OCI-LY1 (cell line): Measurements from ENCODE around the gene KIF11.

Experiments used
- H2AFZ ChIP-seq: fragments of 200-600 bp; sonication (generic), shearing (Covaris generic); 2 replicates; pipeline ENCODE4 v1.6.0; 2014; ENCODE audit warnings: antibody characterized with exemption, mild to moderate bottlenecking, low read length
- H3F3A ChIP-seq: fragments of 200-600 bp; sonication (generic), shearing (Covaris generic); 2 replicates; pipeline ENCODE4 v1.6.0; 2014; ENCODE audit warnings: mild to moderate bottlenecking, antibody characterized with exemption, low read length, moderate library complexity; ENCODE audit not compliant: insufficient read depth
- H3K27ac ChIP-seq: fragments of 200-600 bp; sonication (generic); 2 replicates; pipeline ENCODE4 v1.5.1; 2014; ENCODE audit warnings: low read length, mixed run types, mild to moderate bottlenecking, low read depth; ENCODE audit not compliant: poor library complexity, severe bottlenecking
- H3K27me3 ChIP-seq: fragments of 200-600 bp; sonication (generic); 2 replicates; pipeline ENCODE4 v1.6.0; 2014; ENCODE audit warnings: antibody characterized with exemption, mild to moderate bottlenecking, low read length, moderate library complexity; ENCODE audit not compliant: insufficient read depth
- H3K36me3 ChIP-seq: fragments of 200-600 bp; sonication (generic); 2 replicates; pipeline ENCODE4 v1.6.1; 2014; ENCODE audit warnings: mild to moderate bottlenecking, antibody characterized with exemption, low read length, moderate library complexity, mixed read lengths; ENCODE audit not compliant: insufficient read depth
- H3K4me1 ChIP-seq: fragments of 200-600 bp; sonication (generic); 2 replicates; pipeline ENCODE4 v1.5.1; 2014; ENCODE audit warnings: mild to moderate bottlenecking, low read length, moderate library complexity; ENCODE audit not compliant: insufficient read depth, severe bottlenecking
- H3K4me2 ChIP-seq: fragments of 200-600 bp; sonication (generic), shearing (Covaris generic); 2 replicates; pipeline ENCODE4 v1.6.1; 2014; ENCODE audit warnings: low read length
- H3K4me3 ChIP-seq: fragments of 200-600 bp; sonication (generic); 2 replicates; pipeline ENCODE4 v1.5.1; 2014; ENCODE audit warnings: low read length, low read depth, mild to moderate bottlenecking, mixed read lengths; ENCODE audit not compliant: poor library complexity, severe bottlenecking
- H3K79me2 ChIP-seq: fragments of 200-600 bp; shearing (Covaris generic); 2 replicates; pipeline ENCODE4 v1.6.1; 2016; ENCODE audit warnings: mixed run types, low read length, mixed read lengths; ENCODE audit not compliant: insufficient read depth
- H3K9ac ChIP-seq: fragments of 200-600 bp; sonication (generic), shearing (Covaris generic); 2 replicates; pipeline ENCODE4 v1.6.1; 2014; ENCODE audit warnings: mild to moderate bottlenecking, low read length, mixed read lengths
- H3K9me2 ChIP-seq: fragments of 200-600 bp; sonication (generic), shearing (Covaris generic); 2 replicates; pipeline ENCODE4 v1.6.1; 2014; ENCODE audit warnings: low read depth, mild to moderate bottlenecking, low read length, mixed read lengths
- H3K9me3 ChIP-seq: fragments of 200-600 bp; shearing (Covaris generic); 2 replicates; pipeline ENCODE4 v1.6.1; 2014; ENCODE audit warnings: low read length, mixed read lengths
- H4K20me1 ChIP-seq: fragments of 200-600 bp; sonication (generic), shearing (Covaris generic); 2 replicates; pipeline ENCODE4 v1.6.0; 2016; ENCODE audit warnings: mild to moderate bottlenecking, low read length; ENCODE audit not compliant: insufficient read depth
- EZH2 ChIP-seq: fragments of 200-600 bp; sonication (generic), shearing (Covaris generic); IDR thresholded peaks from 2 replicates; pipeline ENCODE4 v1.8.0; 2017; ENCODE audit warnings: borderline replicate concordance, mixed run types, mild to moderate bottlenecking, antibody characterized with exemption, low read length, moderate library complexity, mixed read lengths
- TF ChIP-seq, protein P1 (sequence below): fragments of 200-600 bp; sonication (generic), shearing (Covaris generic); IDR thresholded peaks from 2 replicates; pipeline ENCODE4 v1.5.1; 2017; ENCODE audit warnings: mild to moderate bottlenecking, antibody characterized with exemption, low read length, moderate library complexity, mixed read lengths

KIF11 gene

GRCh38 chr10:92638037-92638436, 45.1 kb downstream of the KIF11 start:
- no peaks in the 10 kb centered on the region for H3K27me3 ChIP-seq
- no peaks in the 10 kb centered on the region for H3K9me2 ChIP-seq
- TF ChIP-seq, protein P1, sequence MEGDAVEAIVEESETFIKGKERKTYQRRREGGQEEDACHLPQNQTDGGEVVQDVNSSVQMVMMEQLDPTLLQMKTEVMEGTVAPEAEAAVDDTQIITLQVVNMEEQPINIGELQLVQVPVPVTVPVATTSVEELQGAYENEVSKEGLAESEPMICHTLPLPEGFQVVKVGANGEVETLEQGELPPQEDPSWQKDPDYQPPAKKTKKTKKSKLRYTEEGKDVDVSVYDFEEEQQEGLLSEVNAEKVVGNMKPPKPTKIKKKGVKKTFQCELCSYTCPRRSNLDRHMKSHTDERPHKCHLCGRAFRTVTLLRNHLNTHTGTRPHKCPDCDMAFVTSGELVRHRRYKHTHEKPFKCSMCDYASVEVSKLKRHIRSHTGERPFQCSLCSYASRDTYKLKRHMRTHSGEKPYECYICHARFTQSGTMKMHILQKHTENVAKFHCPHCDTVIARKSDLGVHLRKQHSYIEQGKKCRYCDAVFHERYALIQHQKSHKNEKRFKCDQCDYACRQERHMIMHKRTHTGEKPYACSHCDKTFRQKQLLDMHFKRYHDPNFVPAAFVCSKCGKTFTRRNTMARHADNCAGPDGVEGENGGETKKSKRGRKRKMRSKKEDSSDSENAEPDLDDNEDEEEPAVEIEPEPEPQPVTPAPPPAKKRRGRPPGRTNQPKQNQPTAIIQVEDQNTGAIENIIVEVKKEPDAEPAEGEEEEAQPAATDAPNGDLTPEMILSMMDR, result no peak
- no peak for TF ChIP-seq EZH2
- no peak overlapping the region for H2AFZ ChIP-seq
- no peak overlapping the region for H3K9ac ChIP-seq
- peaks cover 80% of the 10 kb centered on the region for H3K36me3 ChIP-seq
- no peak overlapping the region for H3K4me2 ChIP-seq
- no peaks in the 10 kb centered on the region for H4K20me1 ChIP-seq
- no peaks in the 10 kb centered on the region for H3K9me3 ChIP-seq
- no peaks in the 10 kb centered on the region for H3F3A ChIP-seq
- no peak overlapping the region for H3K27ac ChIP-seq
- no peaks in the 10 kb centered on the region for H3K79me2 ChIP-seq
- H3K4me1 ChIP-seq, result no peaks in the 10 kb centered on the region
- H3K4me3 ChIP-seq, result no peak overlapping the region

DNA sequence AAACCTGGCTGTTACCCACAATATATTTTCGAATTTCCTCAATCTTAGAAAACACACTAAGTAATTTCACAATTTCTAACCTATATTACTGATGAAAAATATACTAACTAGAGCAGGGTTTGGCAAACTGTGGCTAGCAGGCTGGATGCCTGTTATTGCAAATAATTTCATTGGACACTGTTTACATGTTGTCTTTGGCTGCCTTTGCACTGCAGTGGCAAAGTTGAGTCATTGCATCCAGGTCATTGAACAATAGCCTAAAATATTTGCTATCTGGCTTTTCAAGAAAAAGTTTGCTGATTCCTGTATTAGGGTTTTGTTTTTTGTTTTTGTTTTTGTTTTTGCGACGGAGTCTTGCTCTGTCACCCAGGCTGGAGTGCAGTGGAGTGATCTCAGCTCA, 47.2 kb downstream of the KIF11 start:
- H2AFZ ChIP-seq, result no peak overlapping the region
- no peaks in the 10 kb centered on the region for H3K9me3 ChIP-seq
- H3K9me2 ChIP-seq, result no peaks in the 10 kb centered on the region
- H3K4me1 ChIP-seq, result no peaks in the 10 kb centered on the region
- H3K36me3 ChIP-seq, result peaks cover 71% of the 10 kb centered on the region
- no peak overlapping the region for H3K27ac ChIP-seq
- H3K79me2 ChIP-seq, result no peaks in the 10 kb centered on the region
- no peak overlapping the region for H3K9ac ChIP-seq
- H4K20me1 ChIP-seq, result no peaks in the 10 kb centered on the region
- H3K4me3 ChIP-seq, result no peak overlapping the region
- no peak for TF ChIP-seq EZH2
- TF ChIP-seq, protein P1, result no peak
- H3K27me3 ChIP-seq, result no peaks in the 10 kb centered on the region
- H3F3A ChIP-seq, result no peaks in the 10 kb centered on the region
- H3K4me2 ChIP-seq, result no peak overlapping the region

- H3K36me3 ChIP-seq, result peaks cover 66% of the 10 kb centered on the region
- no peaks in the 10 kb centered on the region for H3K27me3 ChIP-seq
- H3F3A ChIP-seq, result no peaks in the 10 kb centered on the region
- H3K9ac ChIP-seq, result no peak overlapping the region
- H3K79me2 ChIP-seq, result no peaks in the 10 kb centered on the region
- H3K9me2 ChIP-seq, result no peaks in the 10 kb centered on the region
- no peaks in the 10 kb centered on the region for H4K20me1 ChIP-seq
- TF ChIP-seq EZH2, result no peak
- TF ChIP-seq, protein P1, result no peak
- no peaks in the 10 kb centered on the region for H3K9me3 ChIP-seq
- H3K27ac ChIP-seq, result no peak overlapping the region
- H2AFZ ChIP-seq, result no peak overlapping the region
- H3K4me2 ChIP-seq, result no peak overlapping the region
- H3K4me3 ChIP-seq, result no peak overlapping the region
- no peaks in the 10 kb centered on the region for H3K4me1 ChIP-seq
Measured at GRCh38 chr10:92641492-92641891, 48.6 kb downstream of the KIF11 start.
